Activated CD8-positive, alpha-beta memory T cell treated with anti-CD3 and anti-CD28 coated beads for 48 hours (primary cell): ENCODE measurements around the gene KRT75.
"Not testable (repeated sequence)": the region's sequence is repeated elsewhere in the genome, so short reads cannot be mapped to it uniquely, and the experiment has no call there.

Experiments used
- DNase-seq, 3 experiments: peaks; one replicate each; pipeline ENCODE4 v3.0.0-alpha.2; 2020; ENCODE audit warnings: low read depth in 2 of 3, low spot score in 2 of 3

KRT75 gene

DNA sequence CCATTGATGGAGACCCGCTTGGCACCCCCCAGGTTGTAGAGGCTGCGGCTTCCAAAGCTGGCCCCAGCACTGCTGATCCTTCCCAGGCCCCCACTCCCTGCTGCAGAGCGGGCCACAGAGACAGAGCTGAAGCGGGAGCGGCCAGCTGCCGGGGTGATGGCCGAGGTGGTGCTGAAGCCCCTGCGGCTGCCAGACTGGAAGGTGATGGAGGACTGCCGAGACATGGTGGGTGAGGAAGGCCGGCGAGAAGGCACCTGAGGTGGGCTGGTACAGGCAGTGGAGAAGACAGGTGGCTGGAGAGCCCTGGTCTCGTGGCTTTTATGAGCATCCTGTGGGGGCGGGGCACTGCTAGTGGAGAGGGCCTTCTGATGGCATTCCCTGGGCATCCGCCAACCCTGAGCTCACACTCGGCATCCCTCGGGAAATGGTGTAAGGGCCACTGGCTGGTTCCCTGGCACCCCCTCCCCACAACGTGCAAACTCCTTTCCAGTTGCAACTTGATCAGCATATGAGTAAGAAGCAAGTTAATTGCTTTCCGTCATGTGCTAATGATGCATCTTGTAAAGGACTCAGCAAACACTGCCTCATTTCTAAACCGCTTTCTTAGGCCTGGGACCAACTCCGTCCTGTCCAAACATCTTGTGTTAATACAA is at the start of gene KRT75:
TSS of gene KRT75 (minus strand) at position 291 of the 653 bp plus-strand sequence. CDS start at position 224, 67 bp downstream.
- no peak for DNase-seq

DNA sequence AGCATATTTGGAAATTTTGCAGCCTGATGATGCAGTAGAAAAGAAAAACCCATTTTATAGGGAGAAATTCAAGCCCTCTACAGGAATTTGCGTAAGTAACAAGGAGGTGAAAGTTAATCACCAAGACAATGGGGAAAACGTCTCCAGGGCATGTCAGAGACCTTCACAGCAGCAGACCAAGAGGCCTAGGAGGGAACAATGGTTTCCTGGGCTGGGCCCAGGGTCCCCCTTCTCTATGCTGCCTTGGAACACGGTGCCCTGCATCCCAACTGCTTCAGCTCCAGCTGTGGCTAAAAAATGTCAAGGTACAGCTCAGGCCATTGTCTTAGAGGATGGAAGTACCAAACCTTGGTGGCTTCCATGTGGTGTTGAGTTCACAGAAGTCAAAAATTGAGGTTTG is 45.9 kb upstream of the KRT75 start:
- DNase-seq = no peak

DNA sequence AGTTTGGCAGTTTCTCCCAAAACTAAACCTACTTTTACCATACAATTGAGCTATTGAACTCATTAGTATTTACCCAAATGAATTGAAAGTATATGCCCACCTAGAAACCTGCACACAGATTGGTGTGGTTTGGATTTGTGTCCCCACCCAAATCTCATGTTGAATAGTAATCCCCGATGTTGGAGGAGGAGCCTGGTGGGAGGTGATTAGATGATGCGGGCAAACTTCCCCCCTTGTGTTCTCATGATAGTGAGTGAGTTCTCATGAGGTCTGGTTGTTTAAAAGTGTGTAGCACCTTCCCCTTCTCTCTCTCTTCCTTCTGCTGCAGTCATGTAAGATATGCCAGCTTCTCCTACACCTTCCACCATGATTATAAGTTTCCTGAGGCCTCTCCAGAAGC is 43.5 kb upstream of the KRT75 start:
- no peak for DNase-seq

DNA sequence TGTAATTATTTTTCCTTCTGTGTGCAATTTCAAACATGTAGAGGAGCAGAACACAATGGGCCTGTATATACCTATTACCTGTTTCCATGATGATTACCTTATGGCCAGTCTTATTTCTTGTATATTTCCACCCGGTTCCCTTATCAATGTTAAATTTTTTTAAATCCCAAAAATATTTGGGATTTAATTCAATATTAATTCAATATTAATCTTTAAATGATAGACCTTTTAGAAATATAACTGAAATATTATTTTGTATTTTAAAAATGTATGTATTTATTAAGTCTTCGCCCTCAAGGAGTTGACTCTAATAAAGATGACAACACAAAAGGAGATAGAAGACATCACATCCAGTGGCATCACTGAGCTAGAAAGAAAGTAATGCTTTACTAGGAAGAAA is 40.0 kb upstream of the KRT75 start:
- DNase-seq = no peak

DNA sequence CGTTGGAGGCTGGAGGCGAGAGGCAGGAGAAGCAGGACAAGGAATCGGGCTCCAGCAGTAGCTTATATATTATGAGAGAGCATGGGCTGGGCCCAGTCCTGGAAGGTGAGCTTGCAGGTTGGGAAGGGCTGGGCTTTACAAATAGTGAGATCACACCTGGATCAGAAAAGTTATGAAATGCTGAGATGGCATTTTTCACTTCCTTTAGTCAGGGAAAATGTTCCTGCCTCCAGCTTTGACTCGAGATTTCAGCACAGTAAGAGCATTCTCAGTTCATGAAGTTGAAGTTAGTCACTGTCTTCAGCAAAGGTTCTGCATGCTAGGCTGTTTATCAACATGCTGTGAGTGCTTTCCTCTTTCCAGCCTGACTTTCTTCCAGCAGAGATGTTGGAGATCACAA is 39.6 kb upstream of the KRT75 start, which contains the start of gene KRT6C:
TSS of gene KRT6C (minus strand) at position 38 of the 400 bp plus-strand sequence. CDS start 68 bp downstream, outside the sequence.
- no peak for DNase-seq

DNA sequence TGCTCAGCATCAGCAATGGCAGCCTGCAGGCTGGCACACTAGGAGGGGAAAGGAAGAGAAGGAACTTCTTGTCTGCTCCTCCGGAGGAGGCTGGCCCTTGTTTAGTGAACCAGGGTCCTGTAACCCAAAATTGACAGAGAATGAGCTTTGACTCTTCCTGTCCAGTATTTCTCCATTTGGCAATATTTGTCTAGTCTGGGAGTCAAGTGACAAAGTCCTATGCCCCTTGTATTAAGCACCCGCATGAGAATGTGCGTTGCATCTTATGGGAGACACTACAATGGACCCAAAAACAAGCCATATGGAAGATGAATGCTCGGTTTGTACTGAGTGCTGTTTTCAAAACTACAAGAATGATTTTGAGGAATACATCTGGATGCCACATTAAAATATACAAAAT is 35.7 kb upstream of the KRT75 start:
- no peak for DNase-seq

DNA sequence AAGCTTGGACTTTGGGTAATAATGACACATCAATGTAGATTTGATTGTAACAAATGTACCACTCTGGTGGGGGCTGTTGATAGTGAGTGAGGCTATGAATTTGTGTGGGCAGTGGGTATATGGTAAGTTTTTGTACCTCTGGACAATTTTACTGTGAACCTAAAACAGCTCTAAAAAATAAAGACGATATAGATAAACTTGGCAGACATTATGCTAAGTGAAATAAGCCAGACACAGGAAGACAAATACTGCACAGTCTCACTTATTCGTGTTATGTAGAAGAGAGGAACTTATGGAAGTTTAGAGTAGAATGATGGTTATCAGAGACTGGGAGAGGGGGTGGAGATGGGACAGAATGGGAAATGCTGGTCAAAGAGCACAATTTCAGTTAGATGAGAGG is 30.7 kb upstream of the KRT75 start:
- DNase-seq = no peak

DNA sequence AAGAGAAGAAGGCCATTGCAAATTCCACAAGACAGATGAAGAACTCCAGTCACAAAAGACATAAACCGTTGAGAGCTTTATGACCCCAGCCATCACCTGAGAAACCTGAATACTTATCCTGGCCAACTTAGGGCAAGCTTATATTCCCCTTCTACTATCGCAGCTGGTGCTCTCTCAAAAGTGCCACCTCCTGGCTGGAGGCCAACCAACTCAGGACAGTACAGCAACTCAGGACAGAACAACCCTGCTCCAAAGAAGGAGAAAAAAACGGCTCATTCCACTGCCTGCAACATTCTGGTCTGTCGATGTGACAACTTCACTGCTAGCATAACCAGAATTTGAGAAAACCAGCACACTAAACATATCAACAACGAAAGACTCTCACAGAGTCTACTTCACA is 27.5 kb upstream of the KRT75 start:
- no peak for DNase-seq

DNA sequence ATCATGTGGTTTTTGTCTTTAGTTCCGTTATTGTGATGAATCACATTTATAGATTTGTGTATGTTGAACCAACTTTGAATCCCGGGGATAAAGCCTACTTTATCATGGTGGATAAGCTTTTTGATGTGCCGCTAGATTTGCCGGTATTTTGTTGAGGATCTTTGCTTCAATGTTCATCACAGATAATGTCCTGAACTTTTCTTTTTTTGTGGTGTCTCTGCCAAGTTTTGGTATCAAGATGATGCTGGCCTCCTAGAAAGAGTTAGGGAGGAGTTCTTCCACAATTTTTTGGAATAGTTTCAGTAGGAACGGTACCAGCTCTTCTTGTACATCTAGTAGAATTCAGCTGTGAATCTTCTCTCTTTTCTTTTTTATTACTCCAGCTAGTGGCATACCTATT is 24.7 kb upstream of the KRT75 start:
- DNase-seq = no peak

DNA sequence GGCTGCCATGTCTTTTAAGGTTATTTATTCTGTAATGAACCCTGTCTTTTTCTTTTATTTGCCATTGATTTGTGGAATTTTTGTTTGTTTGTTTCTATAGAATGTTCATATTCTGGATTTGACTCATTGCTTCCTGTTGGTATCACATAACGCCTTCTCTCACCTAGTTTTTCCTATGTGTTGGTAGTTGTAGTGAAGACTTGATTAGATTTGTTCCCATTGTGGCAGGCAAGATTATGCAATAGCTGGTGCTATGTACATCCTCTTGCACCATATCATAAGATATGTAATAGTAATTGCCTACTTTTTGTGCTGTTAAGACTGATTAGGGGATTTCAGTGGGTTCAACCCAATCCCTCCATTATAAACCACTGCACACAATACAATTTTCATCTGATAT is 21.6 kb upstream of the KRT75 start:
- no peak for DNase-seq

DNA sequence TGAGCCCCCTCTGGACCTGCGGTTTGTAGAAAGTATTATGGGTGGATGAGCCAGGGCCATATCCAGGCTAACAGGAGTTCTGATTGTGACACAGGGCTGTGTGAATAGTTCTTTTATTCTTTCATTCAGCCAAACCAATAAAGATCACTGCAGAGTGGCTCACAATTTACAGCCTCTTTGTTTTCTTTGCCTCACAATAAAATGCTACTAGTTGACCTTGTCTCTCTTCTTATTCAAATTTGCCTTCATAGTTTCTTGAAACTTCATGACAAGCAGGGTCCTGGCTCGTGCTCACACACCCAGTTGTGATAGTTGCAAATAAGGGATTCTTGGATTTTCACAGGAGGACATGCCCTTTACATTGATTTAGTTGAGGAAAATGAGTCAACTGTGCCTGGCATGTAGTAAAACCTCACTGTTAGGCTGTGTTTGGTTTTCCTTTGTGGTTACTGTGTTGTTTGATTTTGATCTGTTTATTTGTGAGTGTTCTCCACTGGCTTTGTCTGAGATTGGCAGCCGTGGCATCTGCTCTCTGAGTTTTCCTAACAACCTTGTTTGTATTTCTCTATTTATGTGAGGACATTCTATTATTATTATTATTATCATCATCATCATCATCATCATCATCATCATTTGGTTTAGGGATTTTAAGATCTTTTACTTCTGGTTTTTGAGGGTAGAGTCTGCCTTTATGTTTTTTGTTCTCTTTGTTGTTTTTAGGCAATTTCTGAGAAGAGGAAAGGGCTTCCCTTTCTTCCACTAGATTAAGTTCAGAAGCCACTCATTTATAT is 20.4 kb upstream of the KRT75 start:
- no peak for DNase-seq

DNA sequence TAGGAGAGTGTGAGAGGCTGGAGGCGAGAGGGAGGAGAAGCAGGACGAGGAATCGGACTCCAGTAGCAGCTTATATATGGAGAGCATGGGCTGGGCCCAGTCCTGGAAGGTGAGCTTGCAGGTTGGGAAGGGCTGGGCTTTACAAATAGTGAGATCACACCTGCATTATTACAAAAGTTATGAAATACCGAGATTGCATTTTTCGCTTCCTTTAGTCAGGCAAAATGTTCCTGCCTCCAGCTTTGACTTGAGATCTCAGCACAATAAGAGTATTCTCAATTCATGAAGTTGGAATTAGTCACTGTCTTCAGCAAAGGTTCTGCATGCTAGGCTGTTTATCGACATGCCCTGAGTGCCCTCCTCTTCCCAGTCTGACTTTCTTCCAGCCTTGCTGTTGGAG is 17.9 kb upstream of the KRT75 start, which contains the start of gene KRT6B:
TSS of gene KRT6B (minus strand) at position 46 of the 400 bp plus-strand sequence. CDS start 68 bp downstream, outside the sequence.
- DNase-seq = no peak

DNA sequence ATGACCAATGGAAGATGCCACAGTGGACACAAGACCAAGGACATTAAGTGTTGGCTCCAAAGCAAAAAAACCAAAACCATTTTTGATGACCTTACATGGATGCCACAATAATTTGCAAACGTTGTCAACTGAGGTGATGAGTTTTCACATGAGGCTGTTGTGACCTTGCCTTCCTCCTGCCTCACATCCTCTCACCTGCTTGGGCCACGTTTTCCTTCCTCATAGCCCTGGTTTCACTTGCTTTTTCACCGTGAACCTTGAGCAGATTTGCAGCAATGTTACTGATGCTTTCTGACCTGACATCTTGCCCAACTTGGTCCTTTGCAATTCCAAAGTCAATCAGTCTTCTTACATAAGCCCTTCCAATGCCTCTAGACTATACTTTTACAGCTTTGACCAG is 14.1 kb upstream of the KRT75 start:
- DNase-seq = no peak

DNA sequence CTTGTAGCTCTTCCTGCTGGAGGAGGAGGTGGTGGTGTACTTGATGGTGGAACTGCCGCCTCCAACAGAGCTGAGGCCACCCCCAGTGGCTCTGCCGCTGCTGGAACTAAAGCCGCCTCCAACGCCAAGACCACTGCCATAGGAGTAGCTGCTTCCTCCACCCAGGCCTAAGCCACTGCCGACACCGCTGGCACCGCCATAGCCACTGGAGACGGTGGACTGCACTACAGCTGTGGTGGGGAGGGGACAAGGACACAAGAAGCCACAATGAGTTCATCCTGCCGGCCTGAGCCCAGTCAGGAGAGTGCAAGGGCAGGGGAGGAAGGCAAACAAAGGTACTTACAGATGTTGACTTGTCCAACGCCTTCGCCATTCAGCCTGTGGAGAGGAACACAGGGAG is 13.0 kb upstream of the KRT75 start:
- not testable (repeated sequence) for DNase-seq

DNA sequence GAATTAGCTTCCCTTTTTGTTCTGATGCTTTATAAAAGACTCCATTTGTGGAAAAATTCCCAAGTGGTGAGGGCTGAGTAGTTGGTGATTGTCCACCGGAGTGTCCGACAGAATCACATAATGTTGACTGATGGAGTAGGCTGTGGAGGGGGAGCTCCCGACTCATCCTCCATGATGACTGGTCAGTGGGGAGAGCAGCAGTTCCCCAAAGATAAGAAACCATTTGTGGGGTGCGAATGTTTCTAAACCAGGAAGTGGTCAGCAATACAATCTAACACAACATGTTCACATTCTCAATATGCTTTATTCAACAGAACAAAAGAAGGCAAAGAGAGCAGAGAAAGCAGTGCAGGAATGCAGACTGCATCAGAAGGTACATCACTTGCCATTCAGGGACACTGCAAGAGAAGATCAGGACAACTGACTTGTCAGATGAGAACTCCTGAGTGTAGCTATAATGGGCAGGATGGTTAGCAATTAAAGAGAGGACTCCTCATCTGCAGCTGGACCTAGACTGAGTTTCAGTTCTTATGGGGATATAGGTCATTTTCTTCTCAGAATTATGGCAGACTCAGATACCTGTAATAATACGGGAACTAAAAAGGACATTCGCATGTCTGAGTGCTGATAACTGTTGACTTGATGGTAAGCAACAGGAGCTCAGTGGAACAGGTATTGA is 12.3 kb upstream of the KRT75 start:
- DNase-seq = no peak

DNA sequence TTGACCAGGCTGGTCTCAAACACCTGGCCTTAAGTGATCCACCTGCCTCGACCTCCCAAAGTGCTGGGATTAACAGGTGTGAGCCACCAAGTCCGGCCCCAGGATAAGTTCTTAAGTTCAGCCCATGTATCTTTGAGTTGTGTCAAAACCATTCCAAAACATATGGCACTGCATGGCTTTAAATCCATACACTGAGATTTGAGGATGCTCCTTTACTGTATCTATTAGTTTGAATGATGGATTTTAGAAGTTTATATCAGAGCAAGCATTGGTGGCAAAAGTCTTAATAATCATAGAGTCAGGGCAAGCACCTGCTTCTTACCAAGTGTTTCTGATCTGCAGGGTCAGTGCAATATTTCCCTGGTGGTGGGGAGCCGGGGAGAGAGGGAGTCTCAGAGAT is 11.7 kb upstream of the KRT75 start:
- no peak for DNase-seq

DNA sequence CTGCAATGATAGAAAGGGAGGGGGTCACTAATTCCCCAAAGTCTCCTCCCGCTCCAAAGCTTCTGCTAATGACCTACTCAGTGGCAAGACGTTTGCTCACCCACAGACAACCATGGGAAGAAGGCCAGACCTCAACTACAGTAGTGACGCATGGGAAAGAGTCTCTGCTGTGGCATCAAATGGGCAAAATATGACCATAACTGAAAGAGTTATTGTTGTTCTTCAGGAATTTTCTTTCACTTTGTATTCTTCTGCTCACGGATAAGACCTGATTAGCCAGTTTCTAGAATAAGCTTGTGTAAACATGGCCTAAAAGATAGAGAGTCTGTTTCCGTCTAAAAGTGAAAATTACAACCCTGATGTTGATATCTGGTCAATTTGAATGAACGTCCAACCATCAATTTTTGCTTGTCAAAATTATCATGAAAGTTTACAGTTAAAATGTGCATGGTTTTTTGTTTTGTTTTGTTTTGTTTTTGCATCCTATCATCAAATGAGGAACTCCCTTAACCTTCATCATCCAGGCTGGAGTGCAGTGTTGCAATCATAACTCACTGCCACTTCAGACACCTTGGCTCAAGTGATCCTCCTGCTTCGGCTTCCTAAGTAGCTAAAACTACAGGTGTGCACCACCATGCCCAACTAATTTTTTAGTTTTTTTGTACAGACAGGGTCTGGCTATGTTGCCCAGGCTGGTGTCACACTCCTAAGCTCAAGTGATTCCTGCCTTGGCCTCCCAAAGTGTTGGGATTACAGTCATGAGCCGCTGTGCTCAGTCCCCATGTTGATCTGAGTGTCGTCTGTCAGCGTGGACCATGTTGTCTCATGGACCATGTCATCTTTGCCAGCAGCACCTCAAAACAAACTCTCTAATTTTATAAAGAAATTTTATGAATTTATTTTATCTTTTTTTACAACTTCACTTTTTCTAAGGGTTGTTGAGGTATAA is 10.8 kb upstream of the KRT75 start:
- no peak for DNase-seq

DNA sequence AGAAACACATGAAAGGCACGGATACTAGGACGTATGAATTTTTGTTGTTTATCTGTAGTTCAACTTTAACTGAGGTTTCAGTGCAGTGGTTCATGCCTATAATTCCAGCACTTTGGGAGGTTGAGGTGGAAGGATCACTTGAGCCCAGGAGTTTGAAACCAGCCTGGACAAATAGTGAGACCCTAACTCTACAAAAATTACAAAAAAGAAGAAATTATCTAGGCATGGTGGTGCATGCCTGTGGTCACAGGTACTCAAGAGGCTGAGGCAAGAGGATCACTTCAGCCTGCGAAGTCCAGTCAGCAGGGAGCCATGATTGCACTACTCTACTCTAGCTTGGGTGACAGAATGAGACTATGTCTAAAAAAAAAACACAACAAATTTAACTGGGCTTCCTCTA is 9.8 kb upstream of the KRT75 start:
- DNase-seq = no peak

DNA sequence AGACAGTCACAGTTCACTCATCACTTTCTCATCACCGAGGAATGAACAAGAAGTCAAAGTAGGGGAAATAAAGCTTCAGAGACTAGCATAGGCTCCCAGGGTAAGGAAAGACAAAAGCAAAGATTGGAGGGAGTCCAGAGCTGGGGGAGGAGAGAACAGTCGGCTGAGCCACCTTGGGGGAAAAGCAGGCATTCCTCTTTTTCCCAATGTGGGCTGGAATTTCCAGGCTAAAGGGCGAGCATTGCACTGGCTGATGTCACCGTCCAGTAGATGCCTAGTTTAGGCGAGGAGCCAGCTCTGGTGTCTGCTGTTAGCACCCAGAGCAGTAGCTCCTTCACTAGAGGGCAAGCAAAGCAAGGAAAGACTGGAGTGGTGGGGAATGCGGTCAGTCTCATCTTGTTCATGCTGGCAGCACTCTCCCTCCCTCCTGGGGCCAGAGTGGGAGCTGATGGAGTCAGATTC is 8.5 kb upstream of the KRT75 start:
- DNase-seq = no peak

DNA sequence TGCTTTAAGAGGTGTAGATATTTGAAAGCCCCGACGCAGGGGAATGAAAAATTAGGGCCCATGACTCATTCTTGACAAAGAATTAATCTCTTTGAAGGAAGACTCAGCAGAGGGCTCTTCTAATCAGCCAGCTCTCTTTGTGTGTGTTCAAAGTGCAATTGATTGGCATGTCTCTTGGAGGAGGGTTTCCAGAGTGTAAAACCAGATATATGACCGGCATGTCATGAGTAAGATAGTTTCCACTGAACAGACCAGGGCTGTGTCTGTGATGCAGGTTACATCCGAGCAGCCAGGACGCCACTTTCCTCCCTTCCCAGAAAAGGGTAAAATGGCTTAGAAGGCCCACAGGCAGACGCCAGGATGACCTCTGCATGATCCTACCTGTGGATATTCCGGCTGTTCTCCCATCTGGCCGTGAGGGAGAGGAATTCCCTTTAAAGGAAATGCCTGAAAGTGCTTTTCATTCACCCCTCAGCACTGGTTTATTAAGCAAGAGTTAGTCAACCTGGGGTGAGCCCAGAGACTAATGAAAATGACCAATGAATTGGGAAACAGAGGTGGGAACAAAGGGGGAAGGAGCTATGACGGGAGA is 7.2 kb upstream of the KRT75 start:
- DNase-seq = no peak
